Stomach (tissue), 4 donors: ENCODE data around the gene NPIPA3.

Experiments used
- CTCF ChIP-seq, 7 experiments: fragments of 450-650 bp in 4 of 7; fragments of 200-600 bp in 3 of 7; sonication (generic) in 3 of 7; IDR thresholded peaks; one replicate each; pipeline ENCODE4 v1.5.1; 2016 to 2019; ENCODE audit warnings: antibody characterized with exemption in 7 of 7, control low read depth in 2 of 7, mild to moderate bottlenecking in 1 of 7
- POLR2A ChIP-seq, 4 donors: fragments of 450-650 bp; IDR thresholded peaks; one replicate each; pipeline ENCODE4 v1.6.1; 2016; ENCODE audit warnings: antibody characterized with exemption in 4 of 4, control low read depth in 2 of 4, mild to moderate bottlenecking in 1 of 4, moderate library complexity in 1 of 4

GRCh38 chr16:14669776-14670175 lies 33.4 kb upstream of the NPIPA3 start:
- TF ChIP-seq CTCF (IDR thresholded peaks at IDR 0.05) (peak in 3 of 7 experiments; percentile 10 to 35 (median 18)), POLR2A (IDR thresholded peaks at IDR 0.05) (no peak)
